H1 (cell line): ENCODE measurements around the gene LIPC. TPM values are rescaled to one million over a fixed set of nuclear protein-coding genes. Genes with fewer than 3 reads are reported as not detected.

ENCODE experiments used
- CTCF ChIA-PET: fragments of 300-600 bp; sonication (Branson Sonifier 250); formaldehyde crosslinking; loops from one replicate; lab custom pipeline; 2021; ENCODE audit not compliant: partially characterized antibody; lab: Charles Lee
- POLR2A ChIA-PET: fragments of 300-600 bp; sonication (Branson Sonifier 250); formaldehyde crosslinking; loops from one replicate; lab custom pipeline; 2021; ENCODE audit warnings: inconsistent platforms; ENCODE audit not compliant: partially characterized antibody; lab: Charles Lee
- DNase-seq, 2 experiments: peaks; one replicate each; pipeline versions ENCODE4 v3.0.0 to v3.0.0-alpha.2; 2010 to 2022; ENCODE audit warnings: low spot score in 2 of 2, low read depth in 1 of 2, mixed read lengths in 1 of 2
- FAIRE-seq: peaks from 2 replicates; lab custom pipeline; 2011; peaks lifted over from hg19 to GRCh38; lab: Jason Lieb, UNC
- H2AFZ ChIP-seq: 2 replicates; pipeline ENCODE4 v1.8.1; 2012; ENCODE audit warnings: low read length, inconsistent platforms
- H2AK5ac ChIP-seq: 2 replicates; pipeline ENCODE4 v1.6.1; 2013; ENCODE audit warnings: low read depth, low read length
- H2BK120ac ChIP-seq: replicated peaks from 2 replicates; pipeline ENCODE3; 2013; ENCODE audit warnings: low read depth, low read length, inconsistent platforms
- H2BK12ac ChIP-seq: 2 replicates; pipeline ENCODE4 v1.6.1; 2013; ENCODE audit warnings: low read depth, low read length
- H2BK15ac ChIP-seq: 2 replicates; pipeline ENCODE4 v1.6.1; 2013; ENCODE audit warnings: low read length
- H2BK20ac ChIP-seq: 2 replicates; pipeline ENCODE4 v1.6.1; 2013; ENCODE audit warnings: low read length
- H2BK5ac ChIP-seq: 2 replicates; pipeline ENCODE4 v1.6.1; 2013; ENCODE audit warnings: low read depth, low read length
- H3K14ac ChIP-seq: 2 replicates; pipeline ENCODE4 v1.6.1; 2013; ENCODE audit warnings: inconsistent platforms; ENCODE audit not compliant: insufficient read length
- H3K18ac ChIP-seq: 2 replicates; pipeline ENCODE4 v1.6.1; 2013; ENCODE audit warnings: low read length; ENCODE audit errors: extremely low read depth
- H3K23ac ChIP-seq: 2 replicates; pipeline ENCODE4 v1.6.1; 2013; ENCODE audit warnings: inconsistent platforms; ENCODE audit not compliant: insufficient read length
- H3K23me2 ChIP-seq: 2 replicates; pipeline ENCODE4 v1.6.1; 2013; ENCODE audit warnings: low read depth, low read length
- H3K27ac ChIP-seq: 2 replicates; pipeline ENCODE4 v1.6.1; 2011; ENCODE audit warnings: low read depth, low read length, inconsistent platforms
- H3K27me3 ChIP-seq, 4 experiments: replicated peaks in 1 of 4; 1 replicate in 1 of 4; 2 replicates in 3 of 4; pipeline versions ENCODE4 v1.6.1 to v1.8.1; 2011 to 2013; ENCODE audit warnings: low read length in 3 of 4, mild to moderate bottlenecking in 3 of 4, inconsistent platforms in 2 of 4, mixed read lengths in 2 of 4, moderate library complexity in 1 of 4; ENCODE audit not compliant: control insufficient read depth in 3 of 4, insufficient read depth in 3 of 4; ENCODE audit errors: extremely low read depth in 1 of 4
- H3K36me3 ChIP-seq, 4 experiments: 2 replicates each; pipeline versions ENCODE4 v1.6.1 to v1.8.1; 2011 to 2013; ENCODE audit warnings: mild to moderate bottlenecking in 4 of 4, low read length in 3 of 4, moderate library complexity in 2 of 4, control low read depth in 1 of 4, inconsistent platforms in 1 of 4; ENCODE audit not compliant: insufficient read depth in 4 of 4, control insufficient read depth in 2 of 4
- H3K4ac ChIP-seq: replicated peaks from 2 replicates; pipeline ENCODE3; 2013; ENCODE audit warnings: low read length, low read depth, mixed read lengths, inconsistent platforms; ENCODE audit not compliant: insufficient read length
- H3K4me1 ChIP-seq, 4 experiments: replicated peaks in 1 of 4; 1 replicate in 1 of 4; 2 replicates in 3 of 4; pipeline versions ENCODE4 v1.6.1 to v1.8.1; 2011 to 2013; ENCODE audit warnings: low read length in 3 of 4, inconsistent platforms in 2 of 4, mixed read lengths in 1 of 4; ENCODE audit not compliant: insufficient read depth in 4 of 4, control insufficient read depth in 3 of 4
- H3K4me2 ChIP-seq, 2 experiments: 2 replicates each; pipeline versions ENCODE4 v1.6.1 to v1.8.1; 2011 to 2013; ENCODE audit warnings: low read depth in 2 of 2, low read length in 2 of 2, control low read depth in 1 of 2, inconsistent platforms in 1 of 2, mild to moderate bottlenecking in 1 of 2; ENCODE audit not compliant: insufficient read depth in 1 of 2
- H3K4me3 ChIP-seq, 4 experiments: fragments of 200-600, 300-600 bp in 1 of 4; sonication (generic), shearing (Covaris generic), sonication (Bioruptor Twin) in 1 of 4; 2 replicates each; pipeline versions ENCODE4 v1.5.1 to v1.8.1; 2011 to 2016; ENCODE audit warnings: low read length in 4 of 4, low read depth in 3 of 4, control low read depth in 2 of 4, inconsistent platforms in 2 of 4, mild to moderate bottlenecking in 2 of 4, mixed read lengths in 1 of 4, moderate library complexity in 1 of 4; ENCODE audit not compliant: insufficient read depth in 2 of 4; ENCODE audit errors: extremely low read depth in 1 of 4
- H3K56ac ChIP-seq: replicated peaks from 2 replicates; pipeline ENCODE3; 2013; ENCODE audit warnings: low read depth, mild to moderate bottlenecking, mixed read lengths, low read length, inconsistent platforms; ENCODE audit not compliant: insufficient read length
- H3K79me1 ChIP-seq: 2 replicates; pipeline ENCODE4 v1.6.1; 2013; ENCODE audit warnings: low read depth, low read length, control low read depth
- H3K79me2 ChIP-seq, 2 experiments: 2 replicates each; pipeline versions ENCODE4 v1.6.1 to v1.8.1; 2012 to 2013; ENCODE audit warnings: low read length in 2 of 2, mild to moderate bottlenecking in 2 of 2, inconsistent platforms in 1 of 2; ENCODE audit not compliant: insufficient read depth in 2 of 2, control insufficient read depth in 1 of 2
- H3K9ac ChIP-seq, 4 experiments: replicated peaks in 1 of 4; 1 replicate in 1 of 4; 2 replicates in 3 of 4; pipeline versions ENCODE4 v1.6.1 to v1.8.1; 2011 to 2013; ENCODE audit warnings: low read depth in 3 of 4, low read length in 3 of 4, control low read depth in 2 of 4, mild to moderate bottlenecking in 2 of 4, moderate library complexity in 2 of 4, inconsistent platforms in 1 of 4; ENCODE audit errors: extremely low read depth in 1 of 4
- H3K9me3 ChIP-seq, 2 experiments: 2 replicates each; pipeline versions ENCODE4 v1.6.1 to v1.8.1; 2012 to 2013; ENCODE audit warnings: mild to moderate bottlenecking in 2 of 2, moderate library complexity in 2 of 2, control low read depth in 1 of 2, inconsistent platforms in 1 of 2, low read depth in 1 of 2, low read length in 1 of 2, mixed read lengths in 1 of 2; ENCODE audit not compliant: insufficient read depth in 2 of 2
- H4K20me1 ChIP-seq, 2 experiments: replicated peaks in 1 of 2; 2 replicates each; pipeline versions ENCODE3 to v1.8.1; 2011 to 2013; ENCODE audit warnings: inconsistent platforms in 2 of 2, low read length in 2 of 2, mild to moderate bottlenecking in 1 of 2; ENCODE audit not compliant: insufficient read depth in 2 of 2, control insufficient read depth in 1 of 2
- H4K5ac ChIP-seq: 2 replicates; pipeline ENCODE4 v1.6.1; 2013; ENCODE audit warnings: low read length, low read depth, mixed read lengths, inconsistent platforms; ENCODE audit not compliant: insufficient read length
- H4K8ac ChIP-seq: 2 replicates; pipeline ENCODE4 v1.8.0; 2013; ENCODE audit warnings: mild to moderate bottlenecking, moderate library complexity, low read length, inconsistent platforms; ENCODE audit not compliant: insufficient read depth; ENCODE audit errors: extremely low read depth
- H4K91ac ChIP-seq: replicated peaks from 2 replicates; pipeline ENCODE3; 2013; ENCODE audit warnings: low read length, mixed read lengths, inconsistent platforms; ENCODE audit not compliant: insufficient read length
- CBX8 ChIP-seq: fragments of 300-800, 300-1000 bp; sonication (generic); IDR thresholded peaks from 2 replicates; pipeline ENCODE4 v1.7.1; 2016; ENCODE audit warnings: low read depth, low read length, borderline replicate concordance
- CEBPB ChIP-seq: IDR thresholded peaks from 2 replicates; pipeline ENCODE4 v1.6.1; 2012; ENCODE audit warnings: low read depth, low read length
- TCF12 ChIP-seq: IDR thresholded peaks from 2 replicates; pipeline ENCODE4 v1.6.1; 2011; ENCODE audit warnings: low read depth, mild to moderate bottlenecking, low read length
- WGBS, 2 experiments: shearing (Covaris generic) in 1 of 2; methylation state at CpG; one replicate each; pipeline versions ENCODE4 v1.1.6 to v1.1.7; 2013 to 2015; ENCODE audit warnings: low lambda C conversion rate in 2 of 2, mixed read lengths in 2 of 2, inconsistent platforms in 1 of 2, low coverage in 1 of 2, missing lambda C conversion rate in 1 of 2; ENCODE audit not compliant: insufficient replicate concordance in 2 of 2, insufficient coverage in 1 of 2, insufficient read length in 1 of 2; ENCODE audit errors: extremely low coverage in 1 of 2, missing lambda C conversion rate in 1 of 2; 5-methylcytosine and 5-hydroxymethylcytosine counted together
- polyA plus RNA-seq, 7 experiments: library from polyadenylated mRNA; depleted of rRNA in 3 of 7; stranded (reverse) in 5 of 7; unstranded in 2 of 7; fragments of >200 nt in 5 of 7; fragments of 200-250 nt in 2 of 7; gene quantifications; 1 replicate in 5 of 7; 2 replicates in 1 of 7; 4 replicates in 1 of 7; pipeline versions ENCODE4 v1.2.1 to v1.2.3, GENCODE V29; 2011 to 2013; ENCODE audit warnings: missing spikeins in 2 of 7, mixed read lengths in 2 of 7
- total RNA-seq: library from RNA; stranded (reverse); fragmentation: NEBNext Ultra II Directional; extraction: Animal tissue kit (Norgen Biotek cat#: 25700); gene quantifications from 2 replicates; pipeline ENCODE4 v1.2.1, GENCODE V29; 2021

LIPC gene
- total and polyA plus RNA-seq, 2 of the 8 experiments (the other 6 are each of a cell fraction or from before 2014, with no cell fraction given) = not detected

GRCh38 chr15:58444056-58444455, 12.3 kb downstream of the LIPC start:
- H3K4ac ChIP-seq = no peak overlapping the region
- H2BK12ac ChIP-seq = 0 out of 2 replicates have a peak overlapping the region, but pooled peaks have one; percentile 29
- CTCF ChIA-PET = no interaction called here
- no peak overlapping the region for H2AFZ ChIP-seq
- no peak overlapping the region for H3K4me2 ChIP-seq
- no peaks in the 10 kb centered on the region for H3K36me3 ChIP-seq
- H4K5ac ChIP-seq = no peak overlapping the region
- H4K91ac ChIP-seq = peak overlapping the region; percentile 29
- no peaks in the 10 kb centered on the region for H3K79me1 ChIP-seq
- H3K56ac ChIP-seq = no peak overlapping the region
- H3K14ac ChIP-seq = no peak overlapping the region
- no peak overlapping the region for H3K9ac ChIP-seq
- no peaks in the 10 kb centered on the region for H3K27me3 ChIP-seq
- 75% methylated on average over 7 of the region's 7 CpGs; no CpG with 5 or more reads in 1 of the 2 experiments for WGBS, 2 experiments
- no peaks in the 10 kb centered on the region for H3K79me2 ChIP-seq
- H2BK20ac ChIP-seq = peak overlapping the region; percentile 67; the same call in 1 of the 2 replicates
- H2BK120ac ChIP-seq = no peak overlapping the region
- POLR2A ChIA-PET = no interaction called here
- DNase-seq (no peak), FAIRE-seq (no peak)
- no peak overlapping the region for H2AK5ac ChIP-seq
- H3K23ac ChIP-seq = no peak overlapping the region
- no peak overlapping the region; the same call in 1 of the 2 replicates for H3K18ac ChIP-seq
- no peak overlapping the region for H3K4me3 ChIP-seq
- H3K4me1 ChIP-seq = peaks cover 8 to 15% (median 11%) of the 10 kb centered on the region in 4 experiments
- H3K9me3 ChIP-seq = no peaks in the 10 kb centered on the region
- H2BK15ac ChIP-seq = 0 out of 2 replicates have a peak overlapping the region, but pooled peaks have one; percentile 37
- H2BK5ac ChIP-seq = no peak overlapping the region
- H4K8ac ChIP-seq = no peak overlapping the region
- H3K27ac ChIP-seq = no peak overlapping the region
- no peaks in the 10 kb centered on the region for H4K20me1 ChIP-seq
- H3K23me2 ChIP-seq = no peaks in the 10 kb centered on the region
- TF ChIP-seq CBX8 (no peak), CEBPB (no peak), TCF12 (no peak)
